GM21515 (cell line): ENCODE results near the gene SLC4A8.

ENCODE experiments used
- ATAC-seq: cut with Tn5 transposase; IDR thresholded peaks from one replicate; pipeline ENCODE4 v1.9.1; 2021; ENCODE audit not compliant: unreplicated experiment

Gene SLC4A8

GRCh38 chr12:51424662-51425539 is at the start of gene SLC4A8:
SLC4A8 (plus strand) TSS chr12:51424831; CDS start chr12:51424988, 157 bp downstream.
- ATAC-seq, result peak; percentile 82

- no peak for ATAC-seq
Observed at GRCh38 chr12:51374856-51375255, 49.8 kb upstream of the SLC4A8 start.

GRCh38 chr12:51377099-51377984 is 47.3 kb upstream of the SLC4A8 start:
- no peak for ATAC-seq

GRCh38 chr12:51378749-51379148 is 45.9 kb upstream of the SLC4A8 start:
- no peak for ATAC-seq

GRCh38 chr12:51379571-51379970 is 45.1 kb upstream of the SLC4A8 start:
- ATAC-seq, result no peak

- no peak for ATAC-seq
Observed at GRCh38 chr12:51381226-51382079, 43.2 kb upstream of the SLC4A8 start.

- ATAC-seq, result no peak
Observed at GRCh38 chr12:51382173-51382572, 42.5 kb upstream of the SLC4A8 start.

GRCh38 chr12:51383269-51383905 is 41.2 kb upstream of the SLC4A8 start:
- no peak for ATAC-seq

- ATAC-seq, result no peak
Observed at GRCh38 chr12:51386351-51386750, 38.3 kb upstream of the SLC4A8 start.

GRCh38 chr12:51388069-51388799 is 36.4 kb upstream of the SLC4A8 start:
- no peak for ATAC-seq

GRCh38 chr12:51388846-51389245 is 35.8 kb upstream of the SLC4A8 start:
- no peak for ATAC-seq

GRCh38 chr12:51389302-51389999 is 35.2 kb upstream of the SLC4A8 start:
- ATAC-seq, result no peak

- no peak for ATAC-seq
Observed at GRCh38 chr12:51390457-51390856, 34.2 kb upstream of the SLC4A8 start.

GRCh38 chr12:51390891-51391282 is 33.7 kb upstream of the SLC4A8 start:
- peak; percentile 14 for ATAC-seq

- peak; percentile 48 for ATAC-seq
Observed at GRCh38 chr12:51391283-51392123, 33.1 kb upstream of the SLC4A8 start, which contains the start of gene GALNT6. GALNT6 (minus strand) TSS chr12:51391406; CDS start chr12:51379781, 11,625 bp downstream.

GRCh38 chr12:51392556-51393237 is 31.9 kb upstream of the SLC4A8 start:
- peak; percentile 39 for ATAC-seq
